Middle frontal gyrus (tissue), 1 donor: ENCODE measurements around the gene CELA2A.
"Not testable (repeated sequence)": the region's sequence is repeated elsewhere in the genome, so short reads cannot be mapped to it uniquely, and the experiment has no call there.

Source experiments
- DNase-seq: peaks from one replicate; pipeline ENCODE4 v3.0.0-alpha.2; 2015; ENCODE audit warnings: low spot score; ENCODE audit errors: extremely low spot score

The CELA2A gene

GRCh38 chr1:15424981-15425380, 31.6 kb upstream of the CELA2A start:
- no peak for DNase-seq

GRCh38 chr1:15425521-15425920, 31.0 kb upstream of the CELA2A start:
- DNase-seq: no peak

- DNase-seq: no peak
Observed at GRCh38 chr1:15425958-15426357, 30.6 kb upstream of the CELA2A start.

- DNase-seq: no peak
Observed at GRCh38 chr1:15426492-15427279, 29.8 kb upstream of the CELA2A start.

GRCh38 chr1:15427280-15427666, 29.3 kb upstream of the CELA2A start:
- DNase-seq: no peak

- DNase-seq: not testable (repeated sequence)
Observed at GRCh38 chr1:15428252-15428651, 28.3 kb upstream of the CELA2A start.

- no peak for DNase-seq
Observed at GRCh38 chr1:15428815-15429435, 27.6 kb upstream of the CELA2A start.

GRCh38 chr1:15429701-15430149, 26.8 kb upstream of the CELA2A start:
- DNase-seq: no peak

GRCh38 chr1:15430787-15431570, 25.6 kb upstream of the CELA2A start:
- no peak for DNase-seq

GRCh38 chr1:15431571-15431948, 25.0 kb upstream of the CELA2A start:
- no peak for DNase-seq

- no peak for DNase-seq
Observed at GRCh38 chr1:15432324-15432723, 24.2 kb upstream of the CELA2A start.

- no peak for DNase-seq
Observed at GRCh38 chr1:15433471-15433870, 23.1 kb upstream of the CELA2A start.

GRCh38 chr1:15434739-15435138, 21.8 kb upstream of the CELA2A start:
- DNase-seq: not testable (repeated sequence)

GRCh38 chr1:15435239-15436077, 21.1 kb upstream of the CELA2A start:
- no peak for DNase-seq

GRCh38 chr1:15436881-15437442, 19.6 kb upstream of the CELA2A start:
- no peak for DNase-seq

GRCh38 chr1:15439325-15439724, 17.2 kb upstream of the CELA2A start:
- no peak for DNase-seq

- DNase-seq: no peak
Observed at GRCh38 chr1:15440357-15440756, 16.2 kb upstream of the CELA2A start.

GRCh38 chr1:15441247-15441646, 15.3 kb upstream of the CELA2A start:
- no peak for DNase-seq

GRCh38 chr1:15442119-15442518, 14.4 kb upstream of the CELA2A start:
- DNase-seq: no peak

GRCh38 chr1:15442759-15443158, 13.8 kb upstream of the CELA2A start:
- no peak for DNase-seq

GRCh38 chr1:15443281-15443680, 13.3 kb upstream of the CELA2A start:
- DNase-seq: no peak
